Mucosa of rectum (tissue), 2 donors: Measurements from ENCODE around the gene JCHAIN.

Source experiments
- H3K27ac ChIP-seq, 2 donors: one replicate each; pipeline ENCODE4 v1.7.0; 2013; ENCODE audit warnings: inconsistent platforms in 2 of 2, low read depth in 2 of 2, low read length in 2 of 2
- H3K27me3 ChIP-seq, 2 donors: one replicate each; pipeline ENCODE4 v1.7.0; 2013; ENCODE audit warnings: low read length in 2 of 2; ENCODE audit not compliant: control insufficient read depth in 2 of 2, insufficient read depth in 2 of 2
- H3K36me3 ChIP-seq, 2 donors: one replicate each; pipeline ENCODE4 v1.7.0; 2013; ENCODE audit warnings: low read length in 2 of 2; ENCODE audit not compliant: control insufficient read depth in 2 of 2, insufficient read depth in 2 of 2
- H3K4me1 ChIP-seq, 2 donors: one replicate each; pipeline ENCODE4 v1.7.0; 2013; ENCODE audit warnings: low read length in 2 of 2, mild to moderate bottlenecking in 1 of 2; ENCODE audit not compliant: control insufficient read depth in 2 of 2, insufficient read depth in 2 of 2
- H3K4me3 ChIP-seq, 2 donors: one replicate each; pipeline ENCODE4 v1.7.0; 2013; ENCODE audit warnings: low read length in 2 of 2
- H3K9ac ChIP-seq, 2 donors: one replicate each; pipeline ENCODE4 v1.7.0; 2013; ENCODE audit warnings: low read length in 2 of 2, low read depth in 1 of 2, mild to moderate bottlenecking in 1 of 2
- H3K9me3 ChIP-seq, 2 donors: one replicate each; pipeline ENCODE4 v1.7.0; 2013; ENCODE audit warnings: low read length in 2 of 2; ENCODE audit not compliant: control insufficient read depth in 2 of 2
- donor health status: healthy.
- donor health status: Normal muscosa, but diverticular disease.

Gene JCHAIN

DNA sequence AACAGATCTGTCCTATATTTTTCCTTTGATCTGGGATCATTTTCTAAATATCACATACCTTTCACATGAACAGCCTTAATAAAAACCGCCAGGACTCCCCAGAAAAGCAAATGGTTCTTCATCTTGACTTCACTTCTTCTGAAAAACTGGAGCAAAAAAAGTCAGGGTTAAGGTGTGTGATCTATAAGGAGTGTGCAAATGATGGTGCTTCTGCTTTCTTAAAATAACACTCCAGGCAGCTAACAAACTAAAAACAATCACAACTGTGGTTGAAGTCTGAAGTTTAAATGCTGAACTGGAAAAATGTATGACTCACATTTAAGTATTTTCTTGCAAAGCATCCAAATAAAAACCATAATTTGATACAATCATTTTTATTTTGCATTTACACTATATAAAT is at the start of gene JCHAIN:
Gene JCHAIN, minus strand, starts transcription at position 140 of the 400 bp plus-strand sequence. Its CDS starts 18 bp downstream, at position 122.
- Histone ChIP-seq H3K9ac (peak within 1 kb of the TSS; percentile 10 to 20), H3K27me3 (no peaks in the 10 kb centered on the region), H3K9me3 (no peaks in the 10 kb centered on the region), H3K27ac (peak within 1 kb of the TSS; percentile 37 to 53), H3K4me1 (no peaks in the 10 kb centered on the region), H3K36me3 (no peaks in the 10 kb centered on the region), H3K4me3 (peak within 1 kb of the TSS; percentile 5 to 41)

DNA sequence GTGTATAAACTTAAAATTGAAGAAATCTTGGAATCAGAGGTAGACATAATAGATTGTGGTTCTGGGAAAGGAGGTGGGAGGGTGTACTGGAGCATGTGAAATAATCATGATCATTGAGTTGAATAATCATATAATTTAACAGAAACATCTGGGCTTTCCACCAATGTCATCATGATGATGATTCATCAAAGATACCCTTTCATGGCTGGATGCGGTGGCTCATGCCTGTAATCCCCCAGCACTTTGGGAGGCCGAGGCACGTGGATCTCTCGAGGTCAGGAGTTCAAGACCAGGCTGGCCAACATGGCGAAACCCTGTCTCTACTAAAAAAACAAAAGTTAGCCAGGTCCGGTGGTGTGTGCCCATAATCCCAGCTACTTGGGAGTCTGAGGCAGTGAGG is 48.8 kb upstream of the JCHAIN start:
- Histone ChIP-seq H3K9me3 (no peaks in the 10 kb centered on the region), H3K4me1 (no peaks in the 10 kb centered on the region), H3K4me3 (no peak overlapping the region), H3K27ac (no peak overlapping the region), H3K36me3 (no peaks in the 10 kb centered on the region), H3K9ac (no peak overlapping the region), H3K27me3 (no peaks in the 10 kb centered on the region)

DNA sequence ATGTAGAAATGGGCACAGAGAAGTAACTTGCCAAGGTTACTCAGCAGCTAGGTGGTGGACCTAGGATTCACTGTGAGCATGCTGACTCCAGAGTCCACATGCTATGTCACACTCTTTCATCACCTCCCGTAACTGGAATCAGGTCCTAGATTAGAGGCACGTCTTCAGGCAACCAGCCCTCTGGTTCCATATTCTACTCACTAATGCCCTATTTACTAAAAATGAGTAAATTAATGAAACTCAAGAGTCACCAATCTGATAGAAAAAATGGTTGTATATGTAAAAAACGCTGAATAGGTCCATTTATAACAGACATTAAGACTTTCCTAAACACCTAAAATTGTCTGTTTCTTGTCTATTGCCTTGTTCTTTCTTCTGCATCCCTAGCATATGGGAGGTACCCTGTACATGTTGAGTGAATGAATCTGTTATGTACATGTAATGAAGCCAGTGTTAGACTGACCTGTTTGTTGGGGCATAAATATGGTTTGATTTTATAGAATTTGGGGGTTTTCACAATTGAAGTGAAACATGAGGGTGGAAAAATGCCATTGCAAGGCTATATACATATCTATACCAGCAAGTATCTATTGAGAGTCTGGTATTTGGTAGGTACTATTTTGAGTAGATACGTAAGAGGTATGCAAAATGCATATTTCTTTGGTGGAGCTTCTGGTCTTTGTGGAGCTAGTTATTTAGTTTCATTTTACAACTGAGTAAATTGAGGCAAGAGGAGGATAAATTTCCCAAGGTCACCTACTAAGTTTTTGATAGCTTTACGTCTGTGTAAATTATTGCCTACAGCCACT is 48.0 kb upstream of the JCHAIN start:
- H3K4me3 ChIP-seq = no peak overlapping the region
- H3K27ac ChIP-seq = no peak overlapping the region
- H3K4me1 ChIP-seq = peaks cover 0 to 5% of the 10 kb centered on the region in 2 donors
- H3K9ac ChIP-seq = no peak overlapping the region
- H3K36me3 ChIP-seq = no peaks in the 10 kb centered on the region
- H3K9me3 ChIP-seq = no peaks in the 10 kb centered on the region
- no peaks in the 10 kb centered on the region for H3K27me3 ChIP-seq

DNA sequence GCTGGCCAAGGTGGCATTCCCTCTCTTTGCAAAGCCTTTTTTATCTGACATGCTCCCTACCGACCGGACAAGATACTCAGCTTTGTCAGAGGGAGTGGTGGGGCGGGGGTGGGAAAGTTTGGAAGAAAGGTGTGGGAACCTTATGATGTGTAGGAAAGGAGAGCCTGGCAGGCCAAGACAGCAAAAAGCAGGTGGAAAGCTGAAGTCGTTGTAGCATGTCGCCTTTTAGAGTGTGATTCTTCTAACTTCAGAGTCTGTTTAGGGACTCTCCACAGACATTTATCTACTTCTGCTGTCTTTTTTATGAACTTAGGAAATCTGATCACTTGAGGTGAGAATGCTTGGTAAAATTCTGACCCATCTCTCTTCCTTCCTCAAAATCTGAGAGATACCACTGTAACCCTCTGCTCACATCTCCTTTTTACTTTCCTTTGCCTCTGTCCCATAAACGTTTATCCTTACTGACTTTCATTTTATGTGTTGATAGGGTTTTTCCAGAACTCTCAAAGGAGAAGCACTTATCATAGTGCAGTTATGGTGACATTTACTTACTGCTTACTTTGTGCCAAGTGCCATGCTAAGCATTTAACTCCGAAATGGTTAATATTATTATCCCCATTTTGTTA is 47.3 kb upstream of the JCHAIN start:
- H3K36me3 ChIP-seq = no peaks in the 10 kb centered on the region
- no peaks in the 10 kb centered on the region for H3K9me3 ChIP-seq
- H3K27me3 ChIP-seq = no peaks in the 10 kb centered on the region
- no peak overlapping the region for H3K9ac ChIP-seq
- H3K4me1 ChIP-seq = peaks cover 0 to 6% of the 10 kb centered on the region in 2 donors
- H3K27ac ChIP-seq = peak overlapping the region in 1 of 2 donors; percentile 46
- H3K4me3 ChIP-seq = no peak overlapping the region

DNA sequence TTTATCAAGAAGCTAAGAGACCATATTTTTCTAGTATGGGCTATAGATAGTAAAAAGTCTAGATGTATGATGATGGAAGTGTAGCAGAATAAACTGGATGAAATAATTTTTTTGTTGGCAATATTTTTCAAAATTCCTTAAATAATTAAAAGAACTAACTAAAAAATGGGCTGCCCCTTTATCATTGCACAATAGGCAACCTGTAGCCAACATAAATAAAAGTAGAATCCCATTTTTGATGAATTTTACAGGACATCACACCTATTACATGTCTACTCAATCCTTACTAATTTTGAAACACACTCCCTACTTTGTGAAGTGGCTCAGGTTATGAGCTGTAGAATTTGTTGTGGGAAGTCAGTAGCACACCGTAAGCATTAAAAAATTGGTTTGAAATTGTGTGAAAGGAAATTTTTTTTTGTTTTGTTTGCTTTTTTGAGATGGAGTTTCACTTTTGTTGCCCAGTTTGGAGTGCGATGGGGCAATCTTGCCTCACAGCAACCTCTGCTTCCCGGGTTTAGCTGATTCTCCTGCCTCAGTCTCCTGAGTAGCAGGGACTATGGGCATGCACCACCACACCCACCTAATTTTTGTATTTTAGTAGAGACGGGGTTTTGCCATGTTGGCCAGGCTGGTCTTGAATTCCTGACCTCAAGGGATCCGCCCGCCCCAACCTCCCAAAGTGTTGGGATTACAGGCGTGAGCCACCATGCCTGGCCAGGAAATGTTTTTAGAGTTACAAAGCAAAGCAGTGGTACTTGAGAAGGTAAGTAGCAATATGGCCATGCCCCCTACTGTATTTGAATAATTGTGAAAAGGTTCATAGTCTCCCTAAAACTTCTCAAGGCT is 46.5 kb upstream of the JCHAIN start:
- peaks cover 0 to 6% of the 10 kb centered on the region in 2 donors for H3K4me1 ChIP-seq
- no peak overlapping the region for H3K4me3 ChIP-seq
- peak overlapping the region in 1 of 2 donors; percentile 46 for H3K27ac ChIP-seq
- no peaks in the 10 kb centered on the region for H3K36me3 ChIP-seq
- no peaks in the 10 kb centered on the region for H3K9me3 ChIP-seq
- no peak overlapping the region for H3K9ac ChIP-seq
- no peaks in the 10 kb centered on the region for H3K27me3 ChIP-seq

DNA sequence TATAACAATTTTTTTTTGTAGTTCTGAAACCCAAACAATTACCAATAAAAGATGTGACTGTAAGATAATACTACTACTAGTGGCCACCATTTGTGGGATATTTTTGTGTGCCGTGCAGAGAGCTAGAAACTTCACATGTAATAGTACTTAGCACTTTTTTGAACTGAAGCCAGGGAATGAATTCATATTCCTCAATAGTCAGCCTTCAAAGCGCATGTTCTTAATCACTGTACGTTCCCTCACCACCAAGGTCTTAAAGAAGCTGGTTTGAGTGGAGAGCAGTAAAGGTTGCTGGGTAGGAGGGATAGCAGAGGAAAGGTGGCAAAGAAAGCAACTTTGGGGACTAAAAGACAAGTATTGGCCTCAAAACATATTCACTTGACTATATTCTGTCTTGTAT is 45.8 kb upstream of the JCHAIN start:
- Histone ChIP-seq H3K27ac (no peak overlapping the region), H3K9ac (no peak overlapping the region), H3K36me3 (no peaks in the 10 kb centered on the region), H3K27me3 (no peaks in the 10 kb centered on the region), H3K9me3 (no peaks in the 10 kb centered on the region), H3K4me3 (no peak overlapping the region), H3K4me1 (peaks cover 0 to 6% of the 10 kb centered on the region in 2 donors)

DNA sequence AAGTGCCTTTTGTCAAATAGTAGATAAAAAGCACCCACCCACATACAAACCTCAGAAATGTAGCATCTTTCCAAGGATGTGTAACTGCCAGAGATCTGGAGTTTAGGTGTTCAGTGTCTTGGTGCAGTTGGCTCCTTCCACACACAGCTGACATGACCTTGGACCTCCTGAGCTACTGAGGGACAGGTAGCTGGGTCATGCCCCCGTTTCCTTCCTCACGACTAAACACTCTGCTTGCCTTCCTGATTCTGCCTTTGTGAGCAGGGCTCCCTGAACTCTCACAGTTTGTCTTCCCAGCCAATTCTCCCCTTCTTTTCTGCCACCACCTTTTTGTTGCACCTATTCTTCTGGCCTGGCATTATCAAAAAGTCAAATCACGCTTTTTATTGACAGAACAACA is 45.3 kb upstream of the JCHAIN start:
- Histone ChIP-seq H3K27ac (no peak overlapping the region), H3K9ac (no peak overlapping the region), H3K4me3 (no peak overlapping the region), H3K36me3 (no peaks in the 10 kb centered on the region), H3K9me3 (no peaks in the 10 kb centered on the region), H3K27me3 (no peaks in the 10 kb centered on the region), H3K4me1 (peaks cover 1 to 7% of the 10 kb centered on the region in 2 donors)

DNA sequence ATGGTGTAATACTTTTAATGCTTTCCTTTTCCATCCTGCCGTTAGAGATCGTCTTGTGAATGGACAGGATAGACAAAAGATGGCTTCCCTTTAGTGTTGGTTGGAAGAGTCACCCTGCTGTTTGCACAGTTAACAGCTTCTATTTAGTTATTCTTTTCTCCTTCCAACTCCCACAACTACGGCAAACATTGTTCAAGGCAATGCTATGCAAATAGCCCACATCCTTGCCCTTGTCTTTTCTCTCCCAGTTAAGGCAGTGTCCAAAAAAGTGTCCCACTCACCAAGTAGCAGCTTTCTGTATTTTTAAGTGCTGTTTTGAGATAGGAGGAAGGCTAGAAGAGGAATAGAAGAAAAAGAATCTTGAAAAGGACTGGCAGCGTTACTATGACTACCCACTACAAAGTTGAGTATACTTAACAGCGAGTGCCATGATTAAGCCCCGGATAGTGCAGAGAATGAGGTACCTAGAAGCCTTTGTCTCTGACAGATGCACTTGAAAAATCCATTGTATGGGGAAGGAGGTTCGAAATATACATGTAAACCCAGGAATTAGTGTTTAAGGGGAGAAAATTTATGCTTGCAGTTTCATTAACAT is 43.4 kb upstream of the JCHAIN start:
- Histone ChIP-seq H3K4me3 (no peak overlapping the region), H3K9me3 (no peaks in the 10 kb centered on the region), H3K36me3 (no peaks in the 10 kb centered on the region), H3K4me1 (peaks cover 10 to 14% of the 10 kb centered on the region in 2 donors), H3K27me3 (no peaks in the 10 kb centered on the region), H3K27ac (no peak overlapping the region), H3K9ac (no peak overlapping the region)

DNA sequence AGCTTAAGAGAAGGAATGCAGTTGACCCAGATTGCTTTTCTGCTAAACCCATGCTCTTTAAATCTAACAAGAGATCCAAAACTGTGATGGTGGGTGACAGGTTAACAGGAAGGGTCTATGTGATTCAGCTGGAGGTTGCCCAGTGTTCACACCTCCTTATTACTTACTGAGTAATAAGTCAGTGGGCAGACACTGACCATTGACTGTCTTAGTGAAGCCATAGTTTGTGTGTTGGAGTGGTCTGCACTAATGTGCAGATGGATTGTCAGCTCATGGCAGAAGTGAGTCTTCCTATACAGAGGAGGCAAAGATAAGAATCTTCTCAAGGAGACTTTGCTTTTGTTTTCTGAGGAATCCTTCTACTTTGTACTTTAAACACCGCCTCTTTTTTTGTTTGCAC is 40.2 kb upstream of the JCHAIN start:
- H3K9ac ChIP-seq = peak overlapping the region in 1 of 2 donors; percentile 64
- H3K27ac ChIP-seq = no peak overlapping the region
- H3K27me3 ChIP-seq = no peaks in the 10 kb centered on the region

More for the DNA sequence above, 40.2 kb upstream of the JCHAIN start:
- H3K4me1 ChIP-seq = peaks cover 12 to 18% of the 10 kb centered on the region in 2 donors
- no peaks in the 10 kb centered on the region for H3K9me3 ChIP-seq
- H3K36me3 ChIP-seq = no peaks in the 10 kb centered on the region
- H3K4me3 ChIP-seq = peak overlapping the region; percentile 80 to 89
